ENCODE data around the gene CBFA2T3. TPM values are rescaled to one million over a fixed set of nuclear protein-coding genes. Genes with fewer than 3 reads are reported as not detected.

Gene CBFA2T3
- polyA plus RNA-seq, 10 donors: 9.4 to 19.0 (median 16.4) TPM

DNA sequence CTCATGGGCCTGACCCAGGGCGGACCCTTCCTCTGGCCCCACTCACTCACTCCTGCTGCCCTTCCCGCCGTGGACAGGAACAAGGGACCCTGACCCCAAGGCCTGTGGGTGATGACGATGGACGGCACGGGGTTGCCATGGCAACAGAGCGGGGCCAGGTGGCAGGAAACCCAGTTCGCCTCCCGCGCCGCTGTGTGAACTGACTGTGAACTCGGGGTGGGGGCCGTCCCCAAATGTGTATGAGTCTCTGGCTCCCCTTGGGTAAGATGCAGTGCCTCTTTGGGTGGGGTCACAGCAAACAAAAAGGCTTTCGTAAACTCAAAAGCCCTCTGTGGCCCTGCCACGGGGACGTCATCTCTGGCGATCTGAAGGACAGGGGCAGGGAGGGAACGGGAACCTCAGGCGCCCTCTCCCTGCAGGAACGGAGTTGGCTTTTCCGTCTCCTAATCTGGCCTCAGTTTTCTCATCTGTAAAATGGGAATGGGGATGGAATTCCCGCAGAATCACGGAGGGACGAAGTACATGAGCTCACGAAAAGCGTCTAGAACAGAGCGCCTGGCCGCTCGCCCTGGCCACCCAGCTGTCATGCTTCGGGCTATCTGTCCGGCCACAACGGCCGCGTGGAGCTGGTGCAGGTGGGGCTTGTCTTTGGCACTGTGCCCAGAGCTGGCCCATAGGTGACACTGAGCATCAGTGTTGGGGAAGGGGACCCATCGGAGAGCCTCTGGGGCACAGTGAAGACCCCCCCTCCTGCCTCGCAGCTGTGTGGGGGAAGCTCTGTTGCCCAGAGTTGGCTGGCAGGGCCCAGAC, 65.7 kb downstream of the CBFA2T3 start:
- DNase-seq: peak in 1 of 3 donors; percentile 55

- DNase-seq: no peak
These were observed 66.5 kb downstream of the CBFA2T3 start for GRCh38 chr16:88910284-88911135.

GRCh38 chr16:88909431-88910210, 67.4 kb downstream of the CBFA2T3 start:
- DNase-seq: no peak

GRCh38 chr16:88908307-88908706, 68.7 kb downstream of the CBFA2T3 start:
- DNase-seq: no peak

- DNase-seq: no peak
These were observed 69.2 kb downstream of the CBFA2T3 start for GRCh38 chr16:88907768-88908167.

DNA sequence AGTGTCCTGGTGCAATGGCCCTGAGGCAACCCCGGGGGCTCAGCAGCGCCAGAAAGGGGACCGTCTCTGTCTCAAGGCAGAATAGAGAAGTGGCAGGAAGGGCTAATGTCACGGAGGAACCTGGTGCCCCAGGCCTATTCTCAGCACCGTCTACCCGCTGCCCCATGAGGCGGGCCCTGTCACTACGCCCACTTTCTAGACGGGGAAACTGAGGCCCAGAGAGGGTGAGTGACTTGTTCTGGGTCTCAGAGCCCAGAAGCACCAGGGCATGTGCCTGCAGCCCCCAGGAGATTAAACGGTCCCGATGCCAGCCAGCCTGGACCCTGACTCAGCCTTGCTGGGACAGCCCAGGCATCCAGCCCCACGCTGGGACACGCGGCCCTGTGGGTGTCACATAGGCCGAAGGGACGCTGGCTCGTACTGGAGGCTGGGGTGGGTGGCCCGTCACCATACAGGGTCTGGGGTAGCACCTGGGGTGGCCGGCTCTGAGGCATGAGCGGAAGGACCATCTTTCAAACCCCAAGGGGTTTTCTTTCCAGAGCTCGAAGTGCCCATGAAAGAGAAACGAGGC, 70.4 kb downstream of the CBFA2T3 start:
- no peak for DNase-seq

DNA sequence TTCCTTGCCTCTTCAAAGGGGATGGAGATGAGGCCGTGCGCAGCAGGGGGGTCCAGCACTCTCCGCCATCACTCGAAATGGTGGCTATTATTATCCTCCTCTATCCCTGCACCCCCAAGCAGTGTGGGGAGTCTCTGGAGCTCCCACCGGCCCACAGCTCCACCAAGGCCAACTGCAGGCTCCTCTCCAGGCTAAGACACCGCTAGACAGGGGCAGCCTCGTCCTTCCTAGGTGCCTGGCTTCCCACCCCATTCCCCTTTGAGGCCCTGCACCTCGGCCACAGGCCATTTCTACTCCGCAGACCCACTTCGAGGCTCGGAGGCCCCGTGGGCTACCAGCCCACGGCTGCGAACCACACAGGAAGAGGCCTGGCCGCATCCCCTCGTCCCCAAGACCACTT, 71.0 kb downstream of the CBFA2T3 start:
- DNase-seq: no peak

DNA sequence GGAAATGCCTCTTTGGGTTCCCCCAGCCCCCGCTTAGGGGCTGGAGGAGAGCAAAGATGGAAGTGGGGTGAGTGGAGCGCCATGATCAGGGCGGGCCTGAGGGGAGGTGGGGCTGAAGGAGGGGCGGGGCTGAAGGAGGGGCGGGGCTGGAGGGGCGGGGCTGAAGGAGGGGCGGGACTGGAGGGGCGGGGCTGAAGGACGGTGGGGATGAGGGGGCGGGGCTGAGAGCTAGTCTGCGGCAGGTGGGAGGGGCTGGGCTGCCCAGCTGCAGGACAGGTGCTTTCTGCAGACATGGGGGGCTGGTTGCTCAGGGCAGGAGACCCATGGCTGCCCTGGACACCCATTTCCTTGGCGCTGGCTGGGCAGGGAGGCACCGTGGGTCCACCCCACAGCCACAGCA, 71.4 kb downstream of the CBFA2T3 start:
- DNase-seq: no peak

DNA sequence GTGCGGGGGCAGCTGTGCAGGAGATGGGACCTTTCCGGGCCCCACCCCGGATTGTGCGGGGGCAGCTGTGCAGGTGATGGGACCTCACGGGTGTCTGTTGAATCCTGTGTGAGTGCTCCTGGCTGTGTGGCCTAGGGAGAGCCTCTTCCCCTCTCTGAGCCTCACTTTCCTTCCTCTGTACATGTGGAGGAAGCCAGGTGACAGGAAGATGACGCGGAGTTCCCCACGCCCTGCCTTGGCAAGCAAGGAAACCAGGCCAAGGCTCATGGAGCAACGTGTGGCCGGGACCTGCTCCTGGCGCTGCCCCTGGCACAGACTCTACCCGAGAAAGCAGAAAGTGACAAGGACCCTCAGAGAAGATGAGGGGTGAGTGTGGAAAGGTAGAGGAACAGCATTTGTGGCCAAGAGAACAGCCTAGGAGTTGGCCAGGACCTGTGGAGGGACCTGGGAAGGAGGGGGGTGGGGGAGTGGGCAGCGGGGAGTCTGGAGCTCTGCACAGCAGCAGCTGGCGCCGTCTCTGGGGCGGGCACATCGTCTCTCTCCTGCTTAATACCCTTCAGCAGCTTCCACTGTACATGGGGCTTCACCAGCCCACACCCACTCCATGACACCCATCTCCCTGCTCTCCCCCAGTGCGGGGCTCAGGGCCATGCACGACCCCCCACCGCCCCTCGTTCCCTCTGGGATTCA, 72.2 kb downstream of the CBFA2T3 start:
- no peak for DNase-seq

GRCh38 chr16:88903267-88903666, 73.7 kb downstream of the CBFA2T3 start:
- DNase-seq: peak; percentile 48 to 52 (median 51)

GRCh38 chr16:88902744-88903143, 74.3 kb downstream of the CBFA2T3 start:
- DNase-seq: no peak

DNA sequence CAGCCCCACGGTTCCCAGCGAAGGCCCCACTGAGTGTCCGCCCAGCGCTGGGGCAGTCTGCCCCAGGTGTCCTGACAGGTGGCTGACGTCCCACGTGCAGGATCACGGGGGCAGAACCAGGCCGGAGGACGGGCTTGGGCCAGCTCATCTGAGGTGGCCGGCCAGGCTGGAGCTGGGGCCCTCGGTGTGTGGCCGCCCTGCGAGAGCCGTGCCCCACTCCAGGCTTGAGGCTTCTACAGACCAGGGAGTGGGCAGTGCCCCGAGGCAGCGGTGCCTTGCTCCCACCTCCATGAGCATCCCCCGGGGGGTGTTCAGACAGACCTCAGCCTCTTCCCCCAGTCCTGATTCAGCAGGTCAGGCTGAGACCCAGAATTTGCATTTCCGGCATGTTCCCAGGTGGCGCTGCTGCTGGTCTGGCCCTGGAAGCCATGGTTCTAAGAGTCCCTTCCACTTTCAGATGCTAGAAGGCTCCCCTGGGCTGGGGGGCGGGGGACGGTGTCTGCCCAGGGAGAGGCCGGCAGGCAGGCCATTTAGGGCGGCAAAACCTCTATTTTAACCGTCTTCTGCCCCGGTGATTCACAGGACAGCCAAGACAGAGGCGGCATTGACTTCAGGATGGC, 75.2 kb downstream of the CBFA2T3 start:
- no peak for DNase-seq

- DNase-seq: no peak
These were observed 76.3 kb downstream of the CBFA2T3 start for GRCh38 chr16:88900662-88901052.

DNA sequence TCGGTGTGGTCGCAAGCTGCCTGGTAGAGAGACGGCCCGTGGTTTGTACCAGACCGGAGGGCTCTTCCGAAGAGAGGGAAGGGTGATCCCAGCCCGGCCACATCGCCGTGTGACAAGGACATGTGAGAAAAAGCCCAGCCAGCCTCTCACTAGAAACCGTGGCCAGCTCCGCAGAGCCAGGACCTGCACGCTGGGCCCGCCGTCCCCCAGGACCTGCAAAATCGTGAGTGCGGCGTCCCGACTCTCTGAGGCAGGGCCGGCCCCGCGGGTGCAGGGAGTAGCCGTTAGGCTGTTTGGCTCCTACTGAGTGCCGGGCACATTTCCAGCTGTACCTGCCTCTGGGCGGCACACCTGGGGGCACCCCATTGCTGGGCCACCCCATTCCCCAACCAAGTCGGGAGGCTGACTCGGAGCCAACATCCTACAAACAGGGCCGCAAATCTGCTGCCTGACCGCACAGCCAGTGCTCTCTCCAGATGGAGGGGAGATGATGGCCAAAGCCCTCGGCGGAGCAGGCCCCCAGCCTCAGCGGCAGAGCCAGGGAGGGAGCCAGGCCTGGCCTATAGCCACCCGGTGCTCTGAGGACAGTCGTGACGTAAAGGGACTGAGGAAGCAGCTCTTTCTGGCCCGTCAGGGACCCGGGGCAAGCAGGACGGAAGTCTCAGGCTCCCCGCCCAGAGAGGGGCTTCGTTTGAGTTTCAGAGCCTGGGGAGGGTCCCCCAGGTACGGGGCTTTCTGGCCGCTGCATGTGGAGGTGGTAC, 76.9 kb downstream of the CBFA2T3 start:
- no peak for DNase-seq

GRCh38 chr16:88897696-88898425, 79.1 kb downstream of the CBFA2T3 start:
- no peak for DNase-seq

DNA sequence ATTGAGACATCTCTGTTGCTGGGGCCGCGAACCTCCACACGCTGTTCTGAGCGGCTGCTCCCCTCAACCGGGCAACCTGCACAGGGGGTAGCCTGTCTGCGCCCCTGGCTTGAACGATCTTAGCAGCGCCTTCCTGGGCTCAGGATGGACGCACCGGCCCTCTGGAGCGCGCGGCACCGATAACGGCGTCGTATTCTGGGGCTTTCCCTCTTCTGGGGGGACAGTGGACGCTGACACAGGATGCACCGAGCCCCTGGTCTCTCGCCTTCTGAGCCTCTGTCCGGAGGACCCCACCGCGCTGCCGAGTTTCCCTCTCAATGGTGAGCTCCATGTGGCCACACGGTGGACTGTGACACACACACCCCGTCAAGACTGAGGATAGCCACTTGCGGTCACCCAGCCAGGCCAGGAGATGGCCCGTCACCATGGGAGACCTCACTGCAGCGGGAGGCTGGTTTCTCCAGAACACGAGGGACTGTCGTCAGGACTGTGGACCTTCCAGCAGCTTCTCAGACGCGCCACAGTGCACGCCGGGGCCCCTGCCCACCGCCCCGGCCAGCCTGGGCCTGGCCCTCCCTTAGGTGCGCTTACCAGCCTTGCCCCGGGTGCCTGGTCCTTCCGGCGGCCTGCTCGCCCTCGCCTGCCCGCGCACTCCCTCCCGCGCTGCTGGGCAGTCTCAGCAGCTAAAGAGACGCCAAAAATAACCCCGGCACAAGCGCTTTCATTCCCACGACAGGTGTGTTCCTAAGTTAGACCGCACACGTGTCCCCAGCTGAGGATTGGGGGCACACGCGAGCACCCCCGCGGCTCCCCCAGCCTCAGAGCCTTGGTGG, 80.6 kb downstream of the CBFA2T3 start:
- DNase-seq: peak in 1 of 3 donors; percentile 44

DNA sequence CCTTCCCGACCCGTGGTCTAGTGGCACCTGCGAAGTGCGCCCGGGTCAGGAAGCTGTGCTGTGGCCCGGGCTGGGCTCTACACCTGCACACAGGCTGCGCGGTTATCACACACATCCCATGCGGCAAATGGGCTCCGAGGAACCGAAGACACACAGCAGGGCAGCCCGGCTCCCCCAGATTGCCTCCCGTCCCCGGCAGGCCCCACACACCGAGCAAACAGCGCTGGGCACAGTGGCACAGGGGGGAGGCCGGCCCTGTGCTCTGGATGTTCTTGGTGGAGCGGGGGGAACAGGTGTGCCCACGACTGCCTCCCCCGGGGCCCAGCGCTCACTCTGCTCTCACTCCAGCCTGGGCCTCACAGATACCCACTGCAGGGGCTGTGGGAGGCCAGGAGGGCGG, 81.7 kb downstream of the CBFA2T3 start:
- no peak for DNase-seq

DNA sequence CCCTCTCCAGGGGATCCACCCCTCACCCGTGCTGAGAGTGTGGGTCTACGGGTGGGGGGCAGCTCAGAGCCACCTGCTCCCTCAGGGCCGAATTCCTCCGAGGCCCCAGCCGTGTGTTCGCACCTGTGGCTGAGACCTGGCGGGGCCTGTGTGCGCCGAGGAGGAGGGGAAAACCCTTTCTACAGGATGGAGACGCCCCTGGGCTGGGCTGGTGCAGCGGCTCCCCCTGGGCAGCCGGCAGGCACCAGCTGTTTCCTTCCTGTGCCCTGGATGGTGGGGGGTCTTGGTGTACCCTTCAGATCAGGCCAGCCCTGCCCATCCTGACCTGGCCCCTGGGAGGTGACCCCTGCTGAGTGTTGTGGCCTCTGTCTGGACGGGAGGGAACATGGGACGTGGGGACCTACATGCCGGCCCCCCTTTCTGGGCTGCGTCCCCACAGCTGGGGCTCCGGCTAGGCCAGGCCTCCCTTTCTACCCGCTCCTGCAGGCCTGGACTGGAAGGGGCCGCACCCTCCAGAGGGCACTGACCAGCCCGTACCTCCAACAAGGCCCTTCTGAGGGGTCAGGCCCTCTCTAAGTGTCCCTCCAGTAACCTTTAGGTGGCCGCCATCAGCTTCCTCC, 82.2 kb downstream of the CBFA2T3 start:
- no peak for DNase-seq
